Heart right ventricle (tissue), 16 donors: ENCODE results near the gene ANKRD7. TPM values are rescaled to one million over a fixed set of nuclear protein-coding genes. Genes with fewer than 3 reads are reported as not detected.

ENCODE experiments used
- ATAC-seq, 8 donors: fragments of 200-7000 bp; cut with Tn5 transposase; one replicate each; pipeline ENCODE4 v1.9.1; 2020; ENCODE audit warnings: mild to moderate bottlenecking in 8 of 8, moderate library complexity in 8 of 8, moderate number of reproducible peaks in 1 of 8
- DNase-seq, 2 donors: peaks; one replicate each; pipeline ENCODE4 v3.0.0-alpha.2; 2020
- H3K27ac ChIP-seq, 10 donors: fragments of 200-600 bp; sonication (generic) in 2 of 10; one replicate each; pipeline versions ENCODE4 v1.5.0 to v1.8.0; 2020 to 2022; ENCODE audit warnings: mild to moderate bottlenecking in 3 of 10
- H3K27me3 ChIP-seq, 7 donors: fragments of 200-600 bp; one replicate each; pipeline ENCODE4 v1.8.0; 2021 to 2022; ENCODE audit warnings: mild to moderate bottlenecking in 2 of 7
- H3K36me3 ChIP-seq, 9 donors: fragments of 200-600 bp; sonication (generic) in 1 of 9; one replicate each; pipeline versions ENCODE4 v1.5.0 to v1.8.0; 2020 to 2022; ENCODE audit warnings: mild to moderate bottlenecking in 2 of 9
- H3K4me1 ChIP-seq, 9 donors: fragments of 200-600 bp; sonication (generic) in 1 of 9; one replicate each; pipeline versions ENCODE4 v1.5.0 to v1.8.0; 2020 to 2022; ENCODE audit warnings: mild to moderate bottlenecking in 4 of 9
- H3K4me3 ChIP-seq, 10 donors: fragments of 200-600 bp; sonication (generic) in 2 of 10; one replicate each; pipeline versions ENCODE4 v1.5.0 to v1.8.0; 2020 to 2022; ENCODE audit warnings: mild to moderate bottlenecking in 7 of 10, moderate library complexity in 2 of 10
- H3K9me3 ChIP-seq, 11 donors: fragments of 200-600 bp in 10 of 11; sonication (generic) in 2 of 11; one replicate each; pipeline versions ENCODE4 v1.5.0 to v1.8.0; 2013 to 2022; ENCODE audit warnings: mild to moderate bottlenecking in 2 of 11, control low read depth in 1 of 11, moderate library complexity in 1 of 11
- WGBS, 2 donors: extraction: QIAGEN DNeasy Blood & Tissue Kit; methylation state at CpG; one replicate each; pipeline ENCODE4 v1.1.7; 2013; ENCODE audit warnings: inconsistent platforms in 1 of 2; 5-methylcytosine and 5-hydroxymethylcytosine counted together
- intact Hi-C, 10 donors: fragments of 100-400 bp; cut with DNase I; formaldehyde crosslinking; loops; one replicate each; pipeline versions ENCODE4 v1.11.1 to v1.14.2; 2022
- polyA plus RNA-seq, 2 donors: library from polyadenylated mRNA; stranded (reverse); fragments of 200-250 nt; gene quantifications; one replicate each; pipeline ENCODE4 v1.2.3, GENCODE V29; 2013
- total RNA-seq, 10 donors: library from RNA; stranded (reverse); fragmentation: NEBNext Ultra II Directional in 3 of 10; extraction: Animal tissue kit (Norgen Biotek cat#: 25700) in 3 of 10; gene quantifications; one replicate each; pipeline versions ENCODE4 v1.2.1 to v1.2.4, GENCODE V29; 2021 to 2023
- TF ChIP-seq, protein P1 (sequence below), 9 donors: fragments of 200-600 bp; sonication (generic) in 2 of 9; IDR thresholded peaks; one replicate each; pipeline versions ENCODE4 v1.5.0 to v1.8.0; 2021 to 2022; ENCODE audit warnings: antibody characterized with exemption in 9 of 9, mild to moderate bottlenecking in 5 of 9, moderate library complexity in 1 of 9
- donor health status: Arrhythmogenic right ventricular cardiomyopathy.
- donor health status: ischemic (EF 13 %, LVEDD 7.1; RV severe dilation, severe dysfunction).
- donor health status: healthy with polysubstance abuse.
- donor health status: DM: no; HTN: yes; CAD: no.
- donor health status: DM: no; HTN: no; CAD: no.
- donor health status: ischemic (EF 25% LVEDD 6.9; RV normal size, moderate dysfunction).
- donor health status: ischemic (EF 25% LVEDD 5.7; RV mildly dilated, moderate dysfunction).
- donor health status: healthy.
- donor health status: DM: yes; HTN: yes; CAD: no.
- donor health status: Ischemic cardiomyopathy.
- donor health status: ischemic (EF 35%, LVEDD 5.7; RV mildly dilated, moderate dysfunction).
- donor health status: nonischemic (EF 11% LVEDD 7.7; RV severe dilation, severe dysfunction).
- donor health status: DM: yes; HTN: yes; CAD: no.
- donor health status: PGD.
- donor health status: ischemic (EF 29% LVEDD 5.4; RV normal size, mild dysfunction).
- donor health status: nonischemic (EF 23%, LVEDD 6.1; RV moderate dilation, normal function).

The ANKRD7 gene
- total and polyA plus RNA-seq, 12 donors, result 0.07 to 1.8 (median 0.91) TPM; not detected in 4

DNA sequence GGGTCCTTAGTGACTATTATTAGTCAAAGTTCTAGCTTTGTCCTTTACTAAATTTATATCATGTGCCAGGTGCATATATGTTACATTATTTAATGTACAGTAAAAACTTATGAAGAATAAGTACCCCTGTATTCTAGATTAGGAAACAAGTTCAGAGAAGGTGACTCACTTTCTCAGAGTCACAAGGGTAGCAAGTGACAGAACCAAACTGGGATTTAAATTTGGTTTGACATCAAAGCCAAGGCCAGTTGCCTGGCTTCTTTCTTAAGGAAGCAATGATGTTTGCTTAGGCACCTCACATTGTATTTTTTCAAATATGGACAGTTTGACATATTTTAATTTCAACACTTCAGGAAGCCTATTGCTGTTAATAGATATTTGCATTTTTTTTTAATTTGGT is 38.0 kb upstream of the ANKRD7 start:
- ATAC-seq, result no peak
- no peak for DNase-seq
- peaks cover 0 to 52% (median 15%) of the 10 kb centered on the region in 9 donors for H3K36me3 ChIP-seq

DNA sequence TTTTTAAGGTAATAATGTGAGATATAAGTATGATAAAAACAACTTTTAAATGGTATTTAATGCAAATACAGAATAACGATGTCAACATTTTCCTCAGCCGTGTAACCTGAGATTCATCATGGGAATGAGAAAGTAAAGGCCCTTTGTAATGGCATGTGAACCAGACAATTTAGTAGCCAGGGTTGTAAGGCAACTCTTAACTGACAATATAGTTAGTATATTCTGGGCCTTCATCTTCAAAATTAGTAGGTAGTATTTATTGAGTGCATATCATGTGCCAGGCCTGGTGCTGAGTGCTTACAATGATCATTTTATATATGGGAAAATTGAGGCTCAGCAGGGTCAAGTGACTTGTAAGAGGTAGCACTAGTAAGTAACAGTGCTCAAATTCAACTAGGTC is 29.9 kb upstream of the ANKRD7 start:
- peaks cover 0 to 51% (median under 1%) of the 10 kb centered on the region in 9 donors for H3K36me3 ChIP-seq
- no peaks in the 10 kb centered on the region for H3K27me3 ChIP-seq
- no peak overlapping the region for H3K27ac ChIP-seq
- intact Hi-C loops, result no loop called here
- 85 to 88% methylated on average over 2 of the region's 2 CpGs for WGBS, 2 donors
- TF ChIP-seq, protein P1, sequence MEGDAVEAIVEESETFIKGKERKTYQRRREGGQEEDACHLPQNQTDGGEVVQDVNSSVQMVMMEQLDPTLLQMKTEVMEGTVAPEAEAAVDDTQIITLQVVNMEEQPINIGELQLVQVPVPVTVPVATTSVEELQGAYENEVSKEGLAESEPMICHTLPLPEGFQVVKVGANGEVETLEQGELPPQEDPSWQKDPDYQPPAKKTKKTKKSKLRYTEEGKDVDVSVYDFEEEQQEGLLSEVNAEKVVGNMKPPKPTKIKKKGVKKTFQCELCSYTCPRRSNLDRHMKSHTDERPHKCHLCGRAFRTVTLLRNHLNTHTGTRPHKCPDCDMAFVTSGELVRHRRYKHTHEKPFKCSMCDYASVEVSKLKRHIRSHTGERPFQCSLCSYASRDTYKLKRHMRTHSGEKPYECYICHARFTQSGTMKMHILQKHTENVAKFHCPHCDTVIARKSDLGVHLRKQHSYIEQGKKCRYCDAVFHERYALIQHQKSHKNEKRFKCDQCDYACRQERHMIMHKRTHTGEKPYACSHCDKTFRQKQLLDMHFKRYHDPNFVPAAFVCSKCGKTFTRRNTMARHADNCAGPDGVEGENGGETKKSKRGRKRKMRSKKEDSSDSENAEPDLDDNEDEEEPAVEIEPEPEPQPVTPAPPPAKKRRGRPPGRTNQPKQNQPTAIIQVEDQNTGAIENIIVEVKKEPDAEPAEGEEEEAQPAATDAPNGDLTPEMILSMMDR (IDR thresholded peaks at IDR 0.05), result no peak
- no peak for ATAC-seq
- no peaks in the 10 kb centered on the region for H3K9me3 ChIP-seq
- no peaks in the 10 kb centered on the region for H3K4me1 ChIP-seq
- no peak overlapping the region for H3K4me3 ChIP-seq
- DNase-seq, result no peak

More for the DNA sequence above, 38.0 kb upstream of the ANKRD7 start:
- Histone ChIP-seq H3K9me3 (no peaks in the 10 kb centered on the region), H3K4me3 (no peak overlapping the region), H3K27ac (no peak overlapping the region), H3K4me1 (peaks cover 4 to 38% (median 28%) of the 10 kb centered on the region in 9 donors), H3K27me3 (no peaks in the 10 kb centered on the region)
- TF ChIP-seq, protein P1 (IDR thresholded peaks at IDR 0.05), result no peak
- intact Hi-C loops, result no loop called here

DNA sequence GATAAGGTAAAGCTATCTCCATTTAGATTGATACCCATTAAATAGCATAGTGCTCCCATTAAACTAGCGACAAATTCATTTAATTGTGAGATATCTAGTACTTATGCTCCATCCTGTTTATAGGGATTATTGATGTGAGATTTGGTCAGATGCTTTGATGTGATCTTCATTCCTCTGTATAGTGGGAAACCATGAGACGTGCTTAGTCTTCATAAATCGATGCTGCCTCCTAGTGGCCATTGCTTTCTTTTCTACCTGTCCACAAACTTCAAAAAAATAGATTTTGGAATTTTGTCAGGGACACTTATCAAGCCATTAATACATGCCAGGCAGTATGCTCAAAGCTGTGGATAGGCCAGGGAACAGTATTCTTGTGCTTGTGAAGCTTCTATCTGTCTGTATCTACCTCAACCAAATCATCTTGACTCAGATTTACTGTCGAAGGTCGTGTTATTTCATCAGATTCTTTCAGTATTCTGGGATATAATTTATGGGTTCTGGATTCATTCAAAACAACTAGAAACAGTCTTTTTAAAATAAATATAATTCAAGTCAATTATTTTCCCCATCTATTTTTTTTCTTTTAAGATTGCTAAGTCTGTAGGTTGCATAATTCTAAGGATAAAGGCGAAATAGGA is 28.5 kb upstream of the ANKRD7 start:
- no peaks in the 10 kb centered on the region for H3K9me3 ChIP-seq
- intact Hi-C loops, result no loop called here
- ATAC-seq, result peak in 4 of 8 donors; percentile 39 to 55 (median 49)
- no peaks in the 10 kb centered on the region for H3K27me3 ChIP-seq
- 52% methylated on average over 6 of the region's 6 CpGs for WGBS, 2 donors
- peaks cover 0 to 37% (median 0%) of the 10 kb centered on the region in 9 donors for H3K36me3 ChIP-seq
- no peaks in the 10 kb centered on the region for H3K4me1 ChIP-seq
- no peak overlapping the region for H3K27ac ChIP-seq
- TF ChIP-seq, protein P1 (IDR thresholded peaks at IDR 0.05), result peak in 8 of 9 donors; percentile 44 to 76 (median 70)
- H3K4me3 ChIP-seq, result no peak overlapping the region
- DNase-seq, result peak in 1 of 2 donors; percentile 49

DNA sequence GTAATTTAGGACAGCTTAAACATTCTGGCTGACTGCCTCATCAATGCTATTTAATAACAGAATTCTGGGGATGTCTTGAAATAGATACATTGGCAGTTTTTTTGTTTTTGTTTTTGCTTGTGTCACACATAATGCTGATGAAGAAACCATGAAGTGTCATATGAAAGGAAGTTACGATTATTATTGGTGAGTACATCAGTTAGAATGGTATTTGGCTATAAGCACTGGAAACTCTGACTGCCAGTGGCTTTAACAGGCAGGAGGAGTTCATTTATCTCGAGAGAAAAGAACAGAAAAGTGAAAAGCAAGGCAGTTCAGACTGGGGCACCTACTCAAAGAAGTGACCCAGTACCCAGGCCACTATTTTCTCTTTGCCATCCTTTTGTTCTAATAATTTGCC is 22.4 kb upstream of the ANKRD7 start:
- Histone ChIP-seq H3K4me3 (no peak overlapping the region), H3K4me1 (no peaks in the 10 kb centered on the region), H3K36me3 (no peaks in the 10 kb centered on the region), H3K9me3 (no peaks in the 10 kb centered on the region), H3K27me3 (no peaks in the 10 kb centered on the region), H3K27ac (no peak overlapping the region)
- TF ChIP-seq, protein P1 (IDR thresholded peaks at IDR 0.05), result no peak
- no peak for DNase-seq
- intact Hi-C loops, result no loop called here
- WGBS, 2 donors, result 62 to 67% methylated on average over 2 of the region's 2 CpGs
- ATAC-seq, result no peak
